Subcutaneous abdominal adipose tissue (tissue), 5 donors: Measurements from ENCODE around the gene B4GALNT1.
"Not testable (repeated sequence)": the region's sequence is repeated elsewhere in the genome, so short reads cannot be mapped to it uniquely, and the experiment has no call there.

Experiments
- H3K27ac ChIP-seq: one replicate; pipeline ENCODE4 v1.7.0; 2013; ENCODE audit warnings: low read depth, mild to moderate bottlenecking, inconsistent platforms, low read length, moderate library complexity
- H3K27me3 ChIP-seq, 5 donors: one replicate each; pipeline ENCODE4 v1.7.0; 2013; ENCODE audit warnings: low read length in 5 of 5, inconsistent platforms in 1 of 5; ENCODE audit not compliant: control insufficient read depth in 5 of 5, insufficient read depth in 4 of 5
- H3K36me3 ChIP-seq, 5 donors: one replicate each; pipeline ENCODE4 v1.7.0; 2013; ENCODE audit warnings: low read length in 5 of 5; ENCODE audit not compliant: control insufficient read depth in 5 of 5, insufficient read depth in 5 of 5
- H3K4me1 ChIP-seq, 5 donors: one replicate each; pipeline ENCODE4 v1.7.0; 2013; ENCODE audit warnings: low read length in 5 of 5, mild to moderate bottlenecking in 3 of 5, moderate library complexity in 1 of 5; ENCODE audit not compliant: control insufficient read depth in 5 of 5, insufficient read depth in 5 of 5
- H3K4me3 ChIP-seq, 5 donors: one replicate each; pipeline ENCODE4 v1.7.0; 2013; ENCODE audit warnings: low read length in 5 of 5, low read depth in 1 of 5
- H3K9ac ChIP-seq, 5 donors: one replicate each; pipeline ENCODE4 v1.7.0; 2013; ENCODE audit warnings: low read length in 5 of 5, mild to moderate bottlenecking in 4 of 5, moderate library complexity in 3 of 5
- H3K9me3 ChIP-seq, 5 donors: one replicate each; pipeline ENCODE4 v1.7.0; 2013; ENCODE audit warnings: low read length in 5 of 5; ENCODE audit not compliant: control insufficient read depth in 5 of 5
- donor health status: healthy.
- donor health status: healthy.
- donor health status: healthy.
- donor health status: healthy.
- donor health status: healthy.

The B4GALNT1 gene

DNA sequence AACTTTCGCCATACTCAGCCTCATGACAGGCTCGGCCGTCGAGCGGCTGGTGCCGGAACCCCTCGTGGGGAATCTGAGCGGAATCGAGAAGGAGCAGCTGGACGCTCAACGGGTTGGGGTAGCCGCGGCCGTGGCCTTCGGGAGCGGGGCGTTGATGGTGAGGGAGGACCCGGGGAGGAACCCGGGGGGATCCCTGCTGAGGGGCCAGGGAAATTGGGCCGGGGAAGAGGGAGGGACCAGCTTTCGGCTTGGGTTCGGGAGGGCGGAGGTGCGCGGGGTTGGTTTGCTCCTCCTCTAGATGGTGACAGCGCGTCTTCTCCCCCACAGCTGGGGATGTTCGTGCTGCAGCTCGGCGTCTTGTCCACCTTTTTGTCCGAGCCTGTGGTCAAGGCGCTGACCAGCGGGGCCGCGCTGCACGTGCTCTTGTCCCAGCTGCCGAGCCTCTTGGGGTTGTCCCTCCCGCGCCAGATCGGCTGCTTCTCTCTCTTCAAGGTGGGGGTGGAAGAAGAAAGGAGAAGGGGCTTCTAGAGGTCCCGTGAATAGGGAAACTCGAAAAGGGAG lies 12.0 kb downstream of the B4GALNT1 start:
- Histone ChIP-seq H3K4me1 (peaks cover 2 to 24% (median 21%) of the 10 kb centered on the region in 5 donors), H3K4me3 (peak overlapping the region; percentile 47 to 68 (median 58)), H3K36me3 (peaks cover 0 to 4% (median 1%) of the 10 kb centered on the region in 5 donors), H3K9ac (peak overlapping the region in 2 of 5 donors; percentile 47 to 48), H3K27ac (no peak overlapping the region), H3K9me3 (no peaks in the 10 kb centered on the region), H3K27me3 (peaks cover 63 to 78% (median 75%) of the 10 kb centered on the region in 5 donors)

DNA sequence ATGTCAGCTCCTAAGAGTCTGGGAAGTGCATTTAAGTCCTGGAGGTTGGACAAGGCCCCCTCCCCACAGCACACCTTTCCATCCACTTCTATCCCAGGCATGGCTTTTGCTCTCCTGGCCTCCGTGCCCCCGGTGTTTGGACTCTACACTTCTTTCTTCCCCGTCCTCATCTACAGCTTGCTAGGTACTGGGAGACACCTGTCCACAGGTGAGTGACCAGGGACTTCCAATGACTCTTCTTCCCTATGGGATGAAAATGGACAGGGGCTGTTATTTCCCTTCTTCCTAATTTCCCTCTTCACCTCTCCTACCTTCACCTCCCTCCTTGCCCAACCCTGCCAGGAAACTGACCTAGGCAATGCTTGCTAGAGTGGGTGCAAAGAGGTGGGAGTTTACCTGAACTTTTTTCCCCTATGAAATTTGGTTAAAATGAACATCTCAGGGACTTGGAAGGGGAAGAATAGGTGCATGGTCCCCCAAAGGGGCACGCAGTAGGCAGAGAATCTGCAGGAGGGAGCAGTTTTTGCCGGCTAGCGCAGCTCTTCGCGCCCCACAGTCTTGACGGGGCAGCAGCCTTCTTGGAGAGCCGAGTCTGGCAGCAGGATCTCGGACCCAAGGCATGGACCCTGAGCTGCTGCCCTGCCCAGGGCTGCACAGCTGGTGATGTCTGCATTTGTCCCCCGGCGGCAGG lies 12.6 kb downstream of the B4GALNT1 start:
- Histone ChIP-seq H3K4me1 (peaks cover 2 to 24% (median 21%) of the 10 kb centered on the region in 5 donors), H3K27ac (no peak overlapping the region), H3K9me3 (no peaks in the 10 kb centered on the region), H3K27me3 (peaks cover 65 to 78% (median 76%) of the 10 kb centered on the region in 5 donors), H3K36me3 (peaks cover 0 to 10% (median 7%) of the 10 kb centered on the region in 5 donors), H3K9ac (no peak overlapping the region), H3K4me3 (peak overlapping the region in 3 of 5 donors; percentile 50 to 68 (median 58))

GRCh38 chr12:57619434-57620244 lies 13.4 kb downstream of the B4GALNT1 start:
- peaks cover 59 to 76% (median 75%) of the 10 kb centered on the region in 5 donors for H3K27me3 ChIP-seq
- peaks cover 2 to 24% (median 23%) of the 10 kb centered on the region in 5 donors for H3K4me1 ChIP-seq
- H3K9ac ChIP-seq = no peak overlapping the region
- no peaks in the 10 kb centered on the region for H3K9me3 ChIP-seq
- H3K36me3 ChIP-seq = peaks cover 0 to 14% (median 9%) of the 10 kb centered on the region in 5 donors
- H3K4me3 ChIP-seq = no peak overlapping the region
- no peak overlapping the region for H3K27ac ChIP-seq

DNA sequence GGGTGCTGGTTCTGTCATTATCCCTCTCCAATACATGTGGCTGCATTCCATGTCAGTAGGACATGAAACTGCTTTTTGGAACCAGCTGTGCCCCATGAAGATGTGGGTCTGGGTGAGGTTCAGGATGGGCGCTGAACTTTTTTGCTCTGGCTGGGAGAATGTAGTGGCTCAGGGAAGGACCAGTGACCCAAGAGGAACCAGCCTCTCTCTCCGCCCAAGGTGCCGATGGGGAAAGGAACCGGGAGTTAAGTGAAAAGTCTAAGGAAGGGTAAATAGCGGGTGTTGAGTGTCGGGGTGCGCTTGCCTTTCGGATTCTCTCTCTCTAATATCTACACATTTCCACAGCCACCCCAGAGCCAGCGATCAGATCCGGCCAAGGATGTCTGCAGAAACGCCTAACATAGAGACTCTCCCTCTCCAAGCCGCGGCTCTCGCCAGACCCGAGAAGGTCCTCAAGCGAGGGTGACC lies 14.0 kb downstream of the B4GALNT1 start:
- Histone ChIP-seq H3K9ac (no peak overlapping the region), H3K27me3 (peaks cover 57 to 76% (median 74%) of the 10 kb centered on the region in 5 donors), H3K4me3 (no peak overlapping the region), H3K36me3 (peaks cover 0 to 14% (median 11%) of the 10 kb centered on the region in 5 donors), H3K9me3 (no peaks in the 10 kb centered on the region), H3K4me1 (peaks cover 2 to 26% (median 24%) of the 10 kb centered on the region in 5 donors), H3K27ac (no peak overlapping the region)

- H3K27ac ChIP-seq, H3K9ac ChIP-seq, H3K9me3 ChIP-seq, H3K4me3 ChIP-seq: not testable (repeated sequence)
- H3K4me1 ChIP-seq = peaks cover 2 to 26% (median 24%) of the 10 kb centered on the region in 5 donors
- H3K27me3 ChIP-seq = peaks cover 52 to 77% (median 75%) of the 10 kb centered on the region in 5 donors
- peaks cover 0 to 14% (median 11%) of the 10 kb centered on the region in 5 donors for H3K36me3 ChIP-seq
These were observed 14.6 kb downstream of the B4GALNT1 start for GRCh38 chr12:57618431-57618830.

- H3K36me3 ChIP-seq = peaks cover 0 to 14% (median 11%) of the 10 kb centered on the region in 5 donors
- H3K27me3 ChIP-seq = peaks cover 56 to 80% (median 76%) of the 10 kb centered on the region in 5 donors
- peaks cover 2 to 26% (median 24%) of the 10 kb centered on the region in 5 donors for H3K4me1 ChIP-seq
These were observed 15.1 kb downstream of the B4GALNT1 start for GRCh38 chr12:57617942-57618341.

GRCh38 chr12:57616383-57617101 lies 16.5 kb downstream of the B4GALNT1 start:
- Histone ChIP-seq H3K4me3 (no peak overlapping the region), H3K4me1 (peaks cover 2 to 28% (median 25%) of the 10 kb centered on the region in 5 donors), H3K9ac (no peak overlapping the region), H3K36me3 (peaks cover 0 to 14% (median 11%) of the 10 kb centered on the region in 5 donors), H3K9me3 (no peaks in the 10 kb centered on the region), H3K27ac (no peak overlapping the region), H3K27me3 (peaks cover 46 to 79% (median 72%) of the 10 kb centered on the region in 5 donors)

More at GRCh38 chr12:57617942-57618341, 15.1 kb downstream of the B4GALNT1 start:
- H3K9ac ChIP-seq = no peak overlapping the region
- H3K27ac ChIP-seq = no peak overlapping the region
- H3K9me3 ChIP-seq = no peaks in the 10 kb centered on the region
- no peak overlapping the region for H3K4me3 ChIP-seq

GRCh38 chr12:57615637-57616036 lies 17.4 kb downstream of the B4GALNT1 start:
- Histone ChIP-seq H3K9ac (no peak overlapping the region), H3K27me3 (peaks cover 40 to 78% (median 68%) of the 10 kb centered on the region in 5 donors), H3K4me3 (no peak overlapping the region), H3K27ac (no peak overlapping the region), H3K36me3 (peaks cover 0 to 14% (median 11%) of the 10 kb centered on the region in 5 donors), H3K9me3 (no peaks in the 10 kb centered on the region), H3K4me1 (peaks cover 0 to 28% (median 23%) of the 10 kb centered on the region in 5 donors)

GRCh38 chr12:57614948-57615500 lies 18.0 kb downstream of the B4GALNT1 start:
- Histone ChIP-seq H3K9ac (no peak overlapping the region), H3K4me1 (peaks cover 0 to 34% (median 27%) of the 10 kb centered on the region in 5 donors), H3K4me3 (no peak overlapping the region)

More at GRCh38 chr12:57614948-57615500, 18.0 kb downstream of the B4GALNT1 start:
- Histone ChIP-seq H3K27me3 (peaks cover 37 to 78% (median 66%) of the 10 kb centered on the region in 5 donors), H3K27ac (no peak overlapping the region), H3K9me3 (no peaks in the 10 kb centered on the region), H3K36me3 (peaks cover 0 to 14% (median 11%) of the 10 kb centered on the region in 5 donors)
